ENCODE measurements around the gene TREH.
"Not testable (repeated sequence)": the region's sequence is repeated elsewhere in the genome, so short reads cannot be mapped to it uniquely, and the experiment has no call there.

Gene TREH

DNA sequence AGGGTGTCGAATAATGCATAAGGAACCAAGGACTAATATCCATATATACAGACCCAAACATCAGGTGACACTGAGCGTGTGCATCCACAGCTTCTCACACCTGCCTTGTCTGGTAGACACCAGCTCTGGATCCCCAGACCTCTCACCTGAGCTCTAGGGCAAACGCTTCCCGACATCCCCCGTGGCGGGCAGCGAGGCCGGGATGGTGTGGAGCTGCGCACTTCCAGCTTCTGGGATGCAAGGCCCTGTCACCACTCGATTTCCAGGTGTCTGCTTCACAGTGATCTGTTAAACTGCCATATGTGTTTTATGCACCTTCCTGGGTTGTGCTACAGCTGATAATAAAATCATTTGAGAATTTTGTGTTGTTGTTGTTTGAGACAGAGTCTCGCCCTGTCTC is 15.3 kb upstream of the TREH start:
- DNase-seq = no peak

- no peak for DNase-seq
Observed at GRCh38 chr11:118694185-118694584, 14.7 kb upstream of the TREH start.

GRCh38 chr11:118691926-118692830 is 12.7 kb upstream of the TREH start:
- DNase-seq = peak in 2 of 4 experiments; percentile 21 to 37

DNA sequence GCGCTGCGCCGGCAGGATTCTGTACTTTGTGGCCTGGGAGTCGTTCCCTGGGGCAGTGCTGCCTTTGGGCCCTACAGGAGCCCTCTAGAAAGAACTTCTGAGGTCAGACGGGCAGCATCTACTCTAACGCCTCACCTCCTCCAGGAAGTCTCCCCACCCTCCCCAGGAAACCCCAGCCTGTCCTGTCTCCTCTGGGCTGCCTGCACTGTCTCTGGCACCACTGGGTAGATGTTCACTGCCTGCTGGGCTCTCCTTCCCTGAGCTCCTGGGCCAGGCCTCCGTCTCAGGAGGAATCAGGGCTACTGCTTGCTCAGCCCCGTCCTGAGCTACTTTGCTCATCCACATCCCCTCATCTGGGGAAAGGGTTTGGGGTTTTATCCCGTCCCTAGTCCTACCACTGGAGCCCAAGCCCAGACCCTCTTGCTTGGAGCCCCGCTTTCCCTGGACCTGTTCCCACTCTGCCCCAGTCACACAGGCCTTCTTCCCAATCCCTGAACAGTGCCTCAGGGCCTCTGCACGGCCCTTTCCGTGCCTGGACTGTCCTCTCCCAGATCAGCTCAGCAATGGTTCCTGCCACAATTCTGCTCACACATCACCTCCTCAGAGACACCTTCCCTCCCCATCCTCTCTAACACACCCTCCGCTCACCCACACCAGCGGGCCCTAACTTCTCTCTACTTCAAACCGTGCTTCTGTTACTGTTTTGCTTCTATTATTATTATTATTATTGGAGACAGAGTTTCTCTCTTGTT is 11.3 kb upstream of the TREH start:
- no peak for DNase-seq

DNA sequence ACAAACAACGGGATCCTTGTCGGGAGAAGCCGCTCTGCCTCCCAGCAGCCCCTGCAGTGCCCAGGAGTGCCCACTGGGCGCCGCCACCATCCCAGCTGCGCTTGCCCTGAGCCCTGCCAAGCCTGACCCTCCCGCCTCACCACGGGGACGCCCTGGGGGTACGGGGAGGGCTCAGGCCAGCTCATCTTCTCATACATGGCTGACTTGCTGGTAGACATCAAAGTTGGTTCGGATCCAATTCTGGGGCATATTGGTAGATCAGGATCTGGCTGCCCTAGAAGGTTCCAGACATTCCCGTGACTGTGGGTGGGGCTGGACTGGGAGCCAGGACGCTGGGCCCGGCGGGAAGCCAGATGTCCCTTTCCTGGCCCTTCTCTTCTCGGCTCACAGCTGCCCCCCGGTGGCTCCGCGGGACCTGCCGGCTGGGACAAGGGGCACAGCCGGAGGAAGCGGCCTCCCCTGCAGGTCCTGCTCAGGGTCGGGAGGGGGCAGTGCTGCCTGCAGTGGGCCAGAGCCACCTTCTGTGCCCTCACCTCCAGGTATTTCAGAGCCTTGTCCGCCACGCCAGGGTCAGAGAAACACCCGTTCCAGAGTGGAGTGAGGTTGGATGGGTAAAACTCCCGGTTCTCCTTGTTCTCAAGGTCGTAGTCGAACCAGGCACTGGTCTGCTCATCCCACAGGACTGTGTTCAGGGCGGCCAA is 10.6 kb upstream of the TREH start:
- peak; percentile 58 to 73 (median 68) for DNase-seq

GRCh38 chr11:118689503-118689851 is 10.0 kb upstream of the TREH start:
- no peak for DNase-seq

- no peak for DNase-seq
Observed at GRCh38 chr11:118688851-118689502, 9.5 kb upstream of the TREH start.

DNA sequence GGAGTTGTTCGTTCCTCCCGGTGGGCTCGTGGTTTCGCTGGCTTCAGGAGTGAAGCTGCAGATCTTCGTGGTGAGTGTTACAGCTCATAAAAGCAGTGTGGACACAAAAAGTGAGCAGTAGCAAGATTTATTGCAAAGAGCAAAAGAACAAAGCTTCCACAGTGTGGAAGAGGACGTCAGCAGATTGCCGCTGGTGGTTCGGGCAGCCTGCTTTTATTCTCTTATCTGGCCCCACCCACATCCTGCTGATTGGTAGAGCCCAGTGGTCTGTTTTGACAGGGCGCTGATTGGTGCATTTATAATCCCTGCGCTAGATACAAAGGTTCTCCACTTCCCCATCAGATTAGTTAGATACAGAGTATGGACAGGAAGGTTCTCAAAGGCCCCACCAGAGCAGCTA is 8.9 kb upstream of the TREH start:
- not testable (repeated sequence) for DNase-seq

DNA sequence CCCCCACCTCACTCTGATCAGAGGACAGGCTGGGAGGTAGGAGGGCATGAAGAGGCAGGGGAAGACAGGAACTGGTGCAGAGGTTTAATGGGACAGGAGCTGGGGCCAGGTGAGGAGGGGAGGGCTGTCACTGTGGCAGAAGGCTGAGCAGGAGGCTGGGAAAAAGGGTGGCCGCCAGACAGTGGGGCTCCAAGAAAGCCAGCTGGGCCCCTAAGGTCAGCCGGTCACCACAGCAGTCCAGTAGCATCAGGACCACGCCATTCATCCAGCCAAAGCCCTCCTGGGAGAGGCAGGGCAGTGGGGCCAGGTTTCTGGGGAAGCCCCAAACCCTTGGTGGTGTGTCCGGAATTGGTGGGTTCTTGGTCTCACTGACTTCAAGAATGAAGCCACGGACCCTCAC is 8.5 kb upstream of the TREH start:
- no peak for DNase-seq

GRCh38 chr11:118684187-118684586 is 4.7 kb upstream of the TREH start:
- DNase-seq = no peak

DNA sequence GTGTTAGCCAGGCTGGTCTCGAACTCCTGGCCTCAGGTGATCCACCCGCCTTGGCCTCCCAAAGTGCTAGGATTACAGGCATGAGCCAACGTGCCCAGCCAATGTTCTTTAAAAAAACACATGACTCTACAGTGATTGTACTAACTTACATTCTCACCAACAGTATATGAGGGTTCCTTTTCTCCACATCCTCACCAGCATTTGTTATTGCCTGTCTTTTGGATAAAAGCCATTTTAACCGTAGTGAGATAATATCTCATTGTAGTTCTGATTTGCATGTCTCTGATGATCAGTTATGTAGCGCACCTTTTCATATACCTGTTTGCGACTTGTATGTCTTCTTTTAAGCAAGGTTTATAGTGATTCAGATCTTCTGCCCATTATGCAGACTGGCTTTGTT is 3.5 kb upstream of the TREH start:
- DNase-seq = not testable (repeated sequence)

GRCh38 chr11:118682372-118682771 is 2.9 kb upstream of the TREH start:
- no peak for DNase-seq

- not testable (repeated sequence) for DNase-seq
Observed at GRCh38 chr11:118678908-118679307, 542 bp downstream of the TREH start.

DNA sequence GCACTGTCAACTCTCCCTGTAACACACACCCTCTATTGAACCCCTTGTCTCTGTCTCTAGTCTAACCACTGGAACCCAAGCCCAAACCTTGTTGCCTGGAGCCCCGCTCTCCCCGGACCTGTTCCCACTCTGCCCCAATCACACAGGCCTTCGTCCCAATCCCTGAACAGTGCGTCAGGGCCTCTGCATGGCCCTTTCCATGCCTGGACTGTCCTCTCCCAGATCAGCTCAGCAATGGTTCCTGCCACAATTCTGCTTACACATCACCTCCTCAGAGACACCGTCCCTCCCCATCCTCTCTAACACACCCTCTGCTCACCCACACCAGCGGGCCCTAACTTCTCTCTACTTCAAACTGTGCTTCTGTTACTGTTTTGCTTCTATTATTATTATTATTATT is 1.5 kb downstream of the TREH start:
- DNase-seq = no peak

- no peak for DNase-seq
Observed at GRCh38 chr11:118674082-118674435, 5.4 kb downstream of the TREH start.

DNA sequence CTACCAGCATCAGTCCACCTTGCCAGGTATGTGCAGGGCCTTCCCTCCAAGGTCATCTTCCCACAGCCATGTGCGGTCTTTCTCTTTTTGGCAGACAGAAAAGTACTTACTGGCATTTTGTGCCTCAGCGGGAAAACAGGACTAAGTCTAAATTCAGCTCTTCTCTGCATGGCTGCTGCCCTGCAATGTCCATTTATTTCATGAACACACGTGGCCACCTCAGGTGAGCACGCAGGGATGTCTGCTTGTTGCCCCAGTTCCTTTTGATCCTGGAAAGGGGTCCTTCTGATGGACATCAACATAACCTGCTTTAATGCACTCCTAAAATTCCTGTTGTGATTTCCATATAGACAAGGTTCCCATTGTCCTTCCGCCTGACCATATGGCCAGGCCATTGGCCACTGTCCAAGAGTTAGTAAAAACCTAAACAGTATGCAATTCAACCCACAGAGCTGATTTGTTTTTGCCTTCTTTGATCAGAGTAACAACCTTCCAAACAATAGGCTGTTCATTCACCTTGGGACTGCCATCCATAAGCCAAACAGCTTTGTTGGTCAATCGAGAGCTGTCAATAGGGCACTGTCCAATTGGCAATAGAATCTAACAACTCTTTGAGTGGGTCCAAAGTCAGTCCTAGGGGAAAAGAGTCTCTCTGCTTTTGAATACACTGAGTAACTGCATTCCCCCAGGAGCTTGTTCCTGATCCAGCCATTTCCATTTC is 5.9 kb downstream of the TREH start:
- DNase-seq = no peak

GRCh38 chr11:118672846-118673245 is 6.6 kb downstream of the TREH start:
- DNase-seq = no peak

GRCh38 chr11:118671254-118671653 is 8.2 kb downstream of the TREH start:
- DNase-seq = no peak

DNA sequence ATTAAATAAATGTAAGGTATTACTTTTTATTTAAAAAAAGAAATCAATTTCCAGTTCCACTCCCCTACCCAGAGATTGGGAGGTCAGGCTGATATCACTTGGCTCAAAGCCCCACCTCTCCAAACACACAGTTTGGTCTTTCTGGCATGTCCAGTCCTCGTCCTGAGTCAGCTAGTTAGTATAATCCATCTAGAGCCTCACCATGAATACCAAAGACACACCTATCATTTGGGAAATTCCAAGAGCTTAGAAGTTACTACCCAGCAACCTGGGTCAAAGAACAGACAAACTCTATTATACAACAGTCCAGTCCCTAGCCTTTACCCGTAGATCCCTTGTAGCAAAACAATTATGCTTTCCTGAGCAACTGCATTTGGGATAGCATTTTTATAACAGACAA is 9.4 kb downstream of the TREH start:
- no peak for DNase-seq

DNA sequence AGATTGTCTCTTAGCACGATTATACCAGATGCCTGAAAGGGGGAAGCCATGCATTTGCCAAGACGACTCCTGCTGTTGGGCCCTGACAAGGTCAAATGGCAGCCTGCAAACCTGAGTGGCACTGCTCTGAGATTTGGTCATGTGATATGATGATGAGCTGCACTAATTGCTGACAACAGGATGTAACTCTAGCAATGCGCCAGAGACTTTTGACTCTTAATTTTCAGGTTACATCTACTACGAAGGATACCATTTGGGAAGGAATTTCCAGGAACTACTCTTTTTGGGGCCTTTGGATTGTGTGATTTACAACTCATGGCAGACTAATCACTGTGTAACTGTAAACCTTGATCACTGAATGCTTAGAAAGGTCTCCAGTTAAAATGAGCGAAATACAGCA is 13.1 kb downstream of the TREH start:
- no peak for DNase-seq

DNA sequence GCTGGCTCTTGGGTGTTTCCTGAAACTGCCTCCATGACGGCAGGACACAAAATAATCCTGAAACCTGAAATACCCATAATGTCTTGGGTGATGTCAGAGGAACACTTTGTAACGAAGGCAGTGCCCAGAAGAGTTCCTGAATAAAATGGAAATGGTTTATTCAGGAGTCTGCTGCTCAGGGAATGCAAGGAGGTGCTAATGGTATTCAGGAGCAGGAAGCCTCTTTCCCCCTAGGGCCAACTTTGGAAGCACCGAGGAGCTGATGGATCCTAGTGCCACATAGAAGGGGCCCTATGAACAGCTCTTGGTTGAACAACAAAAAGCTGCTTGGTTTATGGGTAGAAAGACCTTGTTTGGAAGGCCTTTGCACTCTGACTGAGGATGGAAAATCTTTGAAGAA is 15.5 kb downstream of the TREH start:
- no peak for DNase-seq

- DNase-seq = no peak
Observed at GRCh38 chr11:118663381-118663780, 16.1 kb downstream of the TREH start.

Data from activated CD4-positive, CD25-positive, alpha-beta regulatory T cell (primary cell).